Nephron progenitor cell (in vitro differentiated cells): Measurements from ENCODE around the gene SAP30L.

ENCODE experiments used
- DNase-seq: peaks from one replicate; pipeline ENCODE4 v3.0.0; 2021
- H3K27ac Mint-ChIP-seq: 2 replicates; pipeline ENCODE4 v1.8.0; 2021; ENCODE audit warnings: mild to moderate bottlenecking, moderate library complexity, mixed read lengths
- H3K27me3 Mint-ChIP-seq: 2 replicates; pipeline ENCODE4 v1.8.0; 2021; ENCODE audit warnings: mild to moderate bottlenecking, low read depth, mixed read lengths; ENCODE audit not compliant: poor library complexity
- H3K36me3 Mint-ChIP-seq: 2 replicates; pipeline ENCODE4 v1.8.0; 2021; ENCODE audit warnings: low read depth, mixed read lengths
- H3K4me1 Mint-ChIP-seq: 2 replicates; pipeline ENCODE4 v1.8.0; 2021; ENCODE audit warnings: mixed read lengths
- H3K4me3 Mint-ChIP-seq: 2 replicates; pipeline ENCODE4 v1.8.0; 2021; ENCODE audit warnings: mild to moderate bottlenecking, moderate library complexity, mixed read lengths
- H3K9me3 Mint-ChIP-seq: 2 replicates; pipeline ENCODE4 v1.8.0; 2021; ENCODE audit warnings: mild to moderate bottlenecking, moderate library complexity, mixed read lengths
- TF ChIP-seq, protein P1 (sequence below): fragments of 200-600 bp; sonication (generic); IDR thresholded peaks from 2 replicates; pipeline ENCODE4 v1.5.0; 2021; ENCODE audit warnings: antibody characterized with exemption

SAP30L gene

GRCh38 chr5:154437281-154437965, 8.4 kb upstream of the SAP30L start:
- peaks cover 65% of the 10 kb centered on the region for H3K36me3 Mint-ChIP-seq
- peaks cover 3% of the 10 kb centered on the region for H3K27me3 Mint-ChIP-seq
- peaks cover 5% of the 10 kb centered on the region for H3K9me3 Mint-ChIP-seq

DNA sequence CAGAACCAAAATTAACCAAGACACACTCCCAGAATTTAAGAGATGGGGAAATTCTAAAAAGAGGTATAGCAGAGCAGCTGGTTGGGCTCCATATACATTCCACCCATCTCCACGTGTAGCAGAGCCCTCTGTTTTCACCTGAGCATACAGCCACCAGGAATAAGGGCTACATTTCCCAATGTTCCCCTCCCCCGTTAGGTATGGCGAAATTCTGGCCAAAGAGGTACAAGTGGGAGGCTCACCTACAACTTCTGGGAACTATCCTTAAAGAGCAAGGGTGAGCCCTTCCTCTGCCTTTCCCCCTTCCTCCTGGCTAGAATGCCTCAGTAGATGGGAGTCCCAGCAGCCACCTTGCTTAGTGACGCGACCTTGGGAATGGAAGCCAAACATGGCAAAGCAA, 5.3 kb upstream of the SAP30L start:
- H3K27ac Mint-ChIP-seq = no peak overlapping the region
- DNase-seq = no peak
- peaks cover 12% of the 10 kb centered on the region for H3K4me1 Mint-ChIP-seq
- TF ChIP-seq, protein P1, sequence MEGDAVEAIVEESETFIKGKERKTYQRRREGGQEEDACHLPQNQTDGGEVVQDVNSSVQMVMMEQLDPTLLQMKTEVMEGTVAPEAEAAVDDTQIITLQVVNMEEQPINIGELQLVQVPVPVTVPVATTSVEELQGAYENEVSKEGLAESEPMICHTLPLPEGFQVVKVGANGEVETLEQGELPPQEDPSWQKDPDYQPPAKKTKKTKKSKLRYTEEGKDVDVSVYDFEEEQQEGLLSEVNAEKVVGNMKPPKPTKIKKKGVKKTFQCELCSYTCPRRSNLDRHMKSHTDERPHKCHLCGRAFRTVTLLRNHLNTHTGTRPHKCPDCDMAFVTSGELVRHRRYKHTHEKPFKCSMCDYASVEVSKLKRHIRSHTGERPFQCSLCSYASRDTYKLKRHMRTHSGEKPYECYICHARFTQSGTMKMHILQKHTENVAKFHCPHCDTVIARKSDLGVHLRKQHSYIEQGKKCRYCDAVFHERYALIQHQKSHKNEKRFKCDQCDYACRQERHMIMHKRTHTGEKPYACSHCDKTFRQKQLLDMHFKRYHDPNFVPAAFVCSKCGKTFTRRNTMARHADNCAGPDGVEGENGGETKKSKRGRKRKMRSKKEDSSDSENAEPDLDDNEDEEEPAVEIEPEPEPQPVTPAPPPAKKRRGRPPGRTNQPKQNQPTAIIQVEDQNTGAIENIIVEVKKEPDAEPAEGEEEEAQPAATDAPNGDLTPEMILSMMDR = no peak
- H3K4me3 Mint-ChIP-seq = no peak overlapping the region
- H3K36me3 Mint-ChIP-seq = peaks cover 52% of the 10 kb centered on the region
- peaks cover 3% of the 10 kb centered on the region for H3K27me3 Mint-ChIP-seq
- peaks cover 5% of the 10 kb centered on the region for H3K9me3 Mint-ChIP-seq

More at GRCh38 chr5:154437281-154437965, 8.4 kb upstream of the SAP30L start:
- no peak overlapping the region for H3K4me3 Mint-ChIP-seq
- TF ChIP-seq, protein P1 = no peak
- no peaks in the 10 kb centered on the region for H3K4me1 Mint-ChIP-seq
- DNase-seq = no peak
- no peak overlapping the region for H3K27ac Mint-ChIP-seq

DNA sequence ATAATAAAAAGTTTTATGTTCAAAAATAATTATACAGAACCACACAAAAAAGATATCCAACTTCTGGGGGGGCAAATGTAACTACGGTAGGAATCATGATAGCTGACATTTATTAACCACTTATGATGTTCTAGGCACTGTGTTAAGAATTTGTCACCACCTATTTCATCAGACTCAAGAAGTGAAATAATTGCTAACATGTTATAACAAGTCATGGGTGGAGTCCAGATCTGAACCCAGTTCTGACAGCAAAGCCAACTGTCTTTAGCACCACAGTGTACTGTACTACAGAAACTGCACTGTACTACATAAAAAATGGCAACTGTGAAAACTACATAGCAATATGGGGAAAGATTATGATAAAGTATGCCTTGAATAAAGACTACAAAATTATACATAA, 3.0 kb upstream of the SAP30L start:
- no peak overlapping the region for H3K27ac Mint-ChIP-seq
- no peak overlapping the region for H3K4me3 Mint-ChIP-seq
- TF ChIP-seq, protein P1 = no peak
- H3K36me3 Mint-ChIP-seq = peaks cover 31% of the 10 kb centered on the region
- DNase-seq = no peak
- H3K4me1 Mint-ChIP-seq = peaks cover 26% of the 10 kb centered on the region
- no peaks in the 10 kb centered on the region for H3K9me3 Mint-ChIP-seq
- peaks cover 3% of the 10 kb centered on the region for H3K27me3 Mint-ChIP-seq

GRCh38 chr5:154444556-154445421, 1.0 kb upstream of the SAP30L start:
- H3K27me3 Mint-ChIP-seq = no peaks in the 10 kb centered on the region
- TF ChIP-seq, protein P1 = no peak
- H3K27ac Mint-ChIP-seq = no peak overlapping the region
- peak overlapping the region; percentile 98 for H3K4me3 Mint-ChIP-seq
- H3K9me3 Mint-ChIP-seq = no peaks in the 10 kb centered on the region
- H3K4me1 Mint-ChIP-seq = peaks cover 40% of the 10 kb centered on the region
- DNase-seq = peak; percentile 39
- peaks cover 24% of the 10 kb centered on the region for H3K36me3 Mint-ChIP-seq

GRCh38 chr5:154446195-154447088, 645 bp downstream of the SAP30L start:
- H3K9me3 Mint-ChIP-seq = no peaks in the 10 kb centered on the region
- TF ChIP-seq, protein P1 = no peak
- peaks cover 26% of the 10 kb centered on the region for H3K36me3 Mint-ChIP-seq
- H3K27ac Mint-ChIP-seq = no peak overlapping the region
- peak; percentile 79 for DNase-seq
- H3K4me1 Mint-ChIP-seq = peaks cover 40% of the 10 kb centered on the region
- H3K27me3 Mint-ChIP-seq = no peaks in the 10 kb centered on the region
- peak overlapping the region; percentile 90 for H3K4me3 Mint-ChIP-seq
